Right renal pelvis (tissue), 4 donors: ENCODE results near the gene TEKT1. TPM values are rescaled to one million over a fixed set of nuclear protein-coding genes. Genes with fewer than 3 reads are reported as not detected.
"Not testable (repeated sequence)": the region's sequence is repeated elsewhere in the genome, so short reads cannot be mapped to it uniquely, and the experiment has no call there.

Source experiments
- DNase-seq, 4 donors: peaks; one replicate each; pipeline ENCODE4 v3.0.0-alpha.2; 2013; ENCODE audit warnings: low read depth in 4 of 4, low spot score in 3 of 4, missing footprints in 1 of 4
- polyA plus RNA-seq, 4 donors: library from polyadenylated mRNA; unstranded; fragments of 120-200 nt; gene quantifications; one replicate each; pipeline ENCODE4 v1.2.1, GENCODE V29; 2013; ENCODE audit not compliant: insufficient read length in 4 of 4

TEKT1 gene
- polyA plus RNA-seq, 4 donors: 0.42 to 0.97 (median 0.64) TPM

DNA sequence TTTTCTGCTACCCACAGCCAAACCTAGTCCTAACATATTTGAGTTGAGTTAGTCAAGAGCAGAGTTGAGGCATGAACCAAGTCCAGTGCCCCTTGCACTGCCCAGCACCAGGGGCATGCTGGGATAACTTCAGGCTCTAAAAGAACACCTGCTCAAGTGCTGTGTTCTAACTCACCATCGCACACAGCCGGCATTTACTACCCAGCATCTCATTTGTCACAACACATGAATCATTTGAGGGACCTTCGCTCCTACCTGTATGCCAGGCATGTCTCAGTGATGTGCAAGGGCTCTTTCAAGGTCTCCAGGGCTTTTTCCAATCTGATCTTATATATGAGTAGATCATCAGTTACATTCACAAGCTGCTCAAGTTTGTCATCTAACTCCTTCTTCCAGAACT is 12.6 kb downstream of the TEKT1 start:
- DNase-seq: no peak

DNA sequence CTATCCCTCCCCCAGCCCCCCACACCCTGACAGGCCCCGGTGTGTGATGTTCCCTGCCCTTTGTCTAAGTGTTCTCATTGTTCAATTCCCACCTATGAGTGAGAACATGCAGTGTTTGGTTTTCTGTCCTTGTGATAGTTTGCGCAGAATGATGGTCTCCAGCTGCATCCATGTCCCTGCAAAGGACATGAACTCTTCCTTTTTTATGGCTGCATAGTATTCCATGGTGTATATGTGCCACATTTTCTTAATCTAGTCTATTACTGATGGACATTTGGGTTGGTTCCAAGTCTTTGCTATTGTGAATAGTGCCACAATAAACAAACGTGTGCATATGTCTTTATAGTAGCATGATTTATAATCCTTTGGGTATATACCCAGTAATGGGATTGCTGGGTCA is 15.2 kb downstream of the TEKT1 start:
- DNase-seq: not testable (repeated sequence)

DNA sequence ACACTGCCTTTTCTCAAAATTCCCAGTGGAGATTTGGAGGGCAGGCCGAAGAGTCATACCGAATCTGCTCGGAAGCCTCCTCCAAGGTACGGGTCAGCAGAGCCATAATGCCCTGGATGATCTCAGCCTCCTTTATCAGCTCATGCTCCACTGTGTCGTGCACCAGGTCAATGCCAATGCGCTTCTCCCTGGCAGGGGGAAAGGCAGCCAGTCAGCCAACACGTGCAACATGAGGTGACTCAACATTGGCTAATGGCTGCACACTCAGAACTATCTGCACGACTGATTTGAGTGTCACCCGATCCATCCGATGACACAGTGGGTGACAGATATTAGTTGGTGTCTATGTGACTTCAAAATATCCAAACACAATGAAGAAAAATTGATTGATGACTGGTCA is 15.8 kb downstream of the TEKT1 start:
- DNase-seq: no peak

DNA sequence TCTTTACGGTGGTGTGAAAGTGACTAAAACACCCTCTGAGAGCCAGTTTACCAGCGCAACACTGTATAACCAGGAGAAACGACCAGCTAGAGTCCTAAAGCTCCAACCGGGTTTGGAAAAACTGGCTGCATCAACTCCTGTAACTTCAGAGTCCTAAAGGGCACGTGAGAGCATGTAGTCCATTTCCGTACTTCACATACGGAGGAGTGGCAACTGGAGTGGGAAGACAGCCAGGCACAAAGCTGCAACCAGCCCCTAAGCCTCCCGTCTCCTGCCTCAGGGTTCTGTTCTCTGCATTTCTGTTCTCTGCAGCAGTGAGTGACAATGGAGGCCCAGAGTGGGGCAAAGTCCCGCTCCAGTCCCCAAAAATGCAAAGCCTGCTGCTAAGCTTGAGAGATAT is 19.2 kb downstream of the TEKT1 start:
- DNase-seq: no peak

DNA sequence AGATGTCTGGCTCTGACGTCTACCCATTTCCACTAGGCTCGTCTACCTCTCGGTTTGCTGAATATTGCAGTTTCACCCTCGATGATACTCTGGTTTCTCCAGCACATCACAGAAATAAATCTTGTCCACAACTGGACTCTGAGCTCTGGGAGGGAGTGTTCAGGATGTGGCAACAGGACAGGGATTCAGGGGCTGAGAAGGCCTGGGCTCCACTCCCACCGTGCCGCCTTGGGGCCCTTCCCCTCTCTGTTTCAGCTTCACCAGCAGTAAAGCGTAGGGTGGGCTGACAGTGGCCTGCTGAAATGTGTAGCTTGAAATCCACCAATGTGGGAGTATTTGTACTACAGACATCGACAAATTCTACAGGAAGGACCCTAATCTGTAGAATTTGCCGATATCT is 20.0 kb downstream of the TEKT1 start:
- no peak for DNase-seq

DNA sequence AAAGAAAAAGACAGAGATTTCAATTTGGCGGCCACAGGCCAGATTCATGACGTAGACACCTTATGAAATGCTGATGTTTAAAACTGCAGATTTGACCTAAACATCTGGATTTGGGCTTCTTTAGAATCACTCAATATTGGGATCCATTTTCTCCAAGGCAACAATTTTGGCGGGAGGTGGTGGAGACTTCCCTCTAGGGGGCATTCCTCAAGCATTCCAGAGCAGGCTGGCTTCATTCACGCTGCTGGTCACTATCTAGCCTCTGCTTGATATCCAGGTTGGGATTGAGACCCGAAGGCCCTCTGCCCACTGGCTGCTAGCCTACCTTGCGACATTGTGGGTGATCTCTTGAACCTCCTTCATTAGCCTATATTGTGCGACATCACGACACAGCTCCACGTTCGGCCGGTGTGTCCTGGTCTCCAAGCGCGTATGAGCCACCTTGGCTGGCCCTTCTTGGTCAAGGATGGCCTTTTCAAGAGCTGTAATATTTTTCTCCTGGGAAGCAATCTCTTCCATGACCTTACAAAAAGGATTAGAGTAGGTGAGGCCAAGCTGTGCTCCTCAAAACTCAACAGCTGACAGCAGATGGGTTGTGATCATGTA is 31.0 kb downstream of the TEKT1 start:
- no peak for DNase-seq

DNA sequence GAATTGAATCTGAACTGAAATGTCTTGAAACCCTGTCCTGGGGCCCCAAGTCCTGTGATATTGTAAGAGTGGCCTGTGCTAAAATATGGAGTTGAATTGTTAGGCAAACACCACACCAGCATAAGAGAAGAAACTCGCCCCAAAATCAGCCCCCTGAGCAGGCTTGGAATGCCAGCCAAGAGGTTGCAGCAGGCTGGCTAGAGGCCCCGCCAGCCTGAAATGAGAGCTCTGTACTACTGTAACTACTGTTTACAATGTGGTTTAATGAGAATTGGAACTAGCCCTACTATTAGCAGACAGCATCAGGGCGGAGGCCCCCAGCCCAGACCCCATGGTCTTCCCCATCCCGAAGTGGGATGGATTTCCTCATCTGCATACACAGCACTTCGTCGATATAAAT is 31.8 kb downstream of the TEKT1 start:
- no peak for DNase-seq

DNA sequence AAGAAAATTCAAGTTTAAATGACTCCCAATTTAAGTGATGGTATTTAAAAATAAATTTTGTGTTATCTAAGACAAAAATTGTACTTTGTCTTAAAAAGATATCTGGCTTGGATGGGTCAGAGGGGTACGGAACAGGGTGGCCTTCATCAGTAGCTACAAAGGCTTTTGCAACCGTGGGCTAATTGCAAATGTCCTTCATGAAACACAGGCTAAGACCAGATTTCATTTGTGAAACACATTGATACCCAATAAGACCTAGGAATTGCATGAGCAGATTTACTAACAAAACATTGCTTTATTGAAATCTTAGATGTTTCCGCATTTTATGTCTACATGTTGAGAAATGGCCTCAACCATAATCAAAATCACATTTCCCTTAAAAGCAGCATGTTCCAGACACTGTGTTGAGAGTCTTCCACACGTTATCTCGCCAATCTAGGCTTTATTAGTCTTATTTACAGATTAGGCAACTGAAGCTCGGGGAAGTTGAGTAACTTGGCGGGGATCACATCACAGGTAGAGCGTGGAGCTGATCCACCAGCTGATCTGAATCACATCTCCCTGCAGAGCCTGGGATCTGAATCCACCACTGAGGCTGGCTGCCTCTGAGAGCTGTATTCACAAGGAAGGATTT is 33.7 kb downstream of the TEKT1 start:
- no peak for DNase-seq

DNA sequence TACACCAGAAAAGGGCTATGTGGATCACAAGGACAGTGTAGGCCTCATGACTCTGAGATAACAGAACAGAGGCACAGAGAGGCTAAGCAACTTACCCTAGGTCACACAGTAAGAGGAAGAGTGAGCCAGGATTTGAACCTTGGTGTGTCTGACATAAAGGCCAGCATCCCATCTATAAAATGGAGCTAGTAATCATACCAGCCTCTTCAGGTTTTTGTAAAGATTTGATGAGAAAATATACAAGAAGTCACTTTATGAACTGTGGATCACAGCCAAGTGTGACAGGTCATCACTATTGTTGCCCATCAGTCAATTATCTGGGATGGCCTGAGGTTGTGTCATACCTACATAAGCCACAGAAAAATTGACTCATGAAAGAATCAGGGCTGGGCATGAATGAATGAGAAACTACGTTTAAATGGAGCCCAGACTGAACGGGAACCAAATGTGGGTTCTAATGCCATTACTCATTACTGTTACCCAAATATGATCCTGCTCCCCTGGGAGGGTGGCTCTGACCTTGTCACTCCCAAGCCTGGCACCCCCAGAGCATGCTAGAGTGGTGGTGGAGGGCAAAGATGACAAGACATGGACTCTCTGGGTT is 34.5 kb downstream of the TEKT1 start:
- no peak for DNase-seq

DNA sequence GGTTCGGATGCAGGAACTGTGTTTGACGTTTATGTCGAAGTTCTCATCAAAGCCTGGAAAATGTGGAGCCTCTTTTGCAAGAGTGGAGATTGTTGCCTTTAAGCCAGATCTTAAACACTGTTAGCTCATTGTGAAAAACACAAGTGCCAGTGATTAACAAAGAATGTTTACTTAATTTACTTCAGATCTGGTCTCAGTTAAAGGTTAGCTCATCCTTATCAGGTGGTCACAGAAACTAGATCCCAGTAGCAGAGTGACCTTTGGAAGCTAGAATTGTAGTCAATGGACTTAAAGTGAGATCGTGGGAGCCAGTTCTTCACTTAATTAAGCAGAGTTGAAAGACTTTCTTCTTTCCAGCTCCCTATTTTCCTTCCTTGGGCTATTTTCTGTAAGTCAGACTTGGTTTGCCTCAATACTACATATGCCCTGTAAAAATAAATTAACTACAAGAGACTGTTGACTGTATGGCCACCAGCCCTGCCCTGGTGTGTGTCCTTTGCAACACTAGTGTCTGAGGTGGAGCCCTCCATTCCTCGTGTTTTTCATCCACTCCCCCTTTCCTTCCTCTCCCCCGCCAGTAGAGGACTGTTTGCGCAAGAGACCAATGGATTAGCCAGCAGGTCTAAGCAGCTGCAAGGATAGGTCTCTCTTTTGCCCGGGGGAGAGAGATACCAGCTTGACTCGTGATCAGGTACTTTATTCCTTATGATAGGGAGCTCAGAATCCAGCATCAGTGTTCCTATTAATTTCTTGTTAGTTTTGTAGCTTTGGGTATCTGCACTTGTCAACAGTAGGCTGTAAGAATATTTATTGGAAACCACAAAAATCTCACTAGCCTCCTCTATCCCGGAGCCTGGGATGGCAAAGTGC is 35.3 kb downstream of the TEKT1 start:
- DNase-seq: peak in 1 of 4 donors; percentile 5

DNA sequence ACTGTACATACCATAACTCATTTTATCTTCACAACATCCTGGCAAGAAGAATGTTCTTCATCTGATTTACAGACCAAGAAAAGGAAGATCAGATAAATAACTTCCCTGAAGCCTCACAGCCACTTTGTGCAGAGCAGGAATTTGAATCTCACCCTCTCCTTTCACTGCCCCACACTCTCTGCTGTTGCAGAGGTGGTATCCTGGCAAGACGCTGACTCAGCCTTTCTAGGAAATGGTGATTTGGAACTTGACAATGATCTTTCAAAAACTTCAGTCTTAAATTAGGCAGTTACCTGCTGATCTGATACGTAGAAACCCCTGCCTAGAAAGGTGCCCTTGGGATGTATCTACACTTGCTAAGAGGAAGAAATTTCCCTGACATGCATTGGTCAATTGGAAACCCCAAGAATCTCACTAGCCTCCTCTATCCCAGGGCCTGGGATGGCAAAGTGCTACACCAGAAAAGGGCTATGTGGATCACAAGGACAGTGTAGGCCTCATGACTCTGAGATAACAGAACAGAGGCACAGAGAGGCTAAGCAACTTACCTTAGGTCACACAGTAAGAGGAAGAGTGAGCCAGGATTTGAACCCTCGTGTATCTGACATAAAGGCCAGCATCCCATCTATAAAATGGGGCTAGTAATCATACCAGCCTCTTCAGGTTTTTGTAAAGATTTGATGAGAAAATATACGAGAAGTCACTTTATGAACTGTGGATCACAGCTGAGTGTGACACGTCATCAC is 37.6 kb downstream of the TEKT1 start:
- DNase-seq: no peak

DNA sequence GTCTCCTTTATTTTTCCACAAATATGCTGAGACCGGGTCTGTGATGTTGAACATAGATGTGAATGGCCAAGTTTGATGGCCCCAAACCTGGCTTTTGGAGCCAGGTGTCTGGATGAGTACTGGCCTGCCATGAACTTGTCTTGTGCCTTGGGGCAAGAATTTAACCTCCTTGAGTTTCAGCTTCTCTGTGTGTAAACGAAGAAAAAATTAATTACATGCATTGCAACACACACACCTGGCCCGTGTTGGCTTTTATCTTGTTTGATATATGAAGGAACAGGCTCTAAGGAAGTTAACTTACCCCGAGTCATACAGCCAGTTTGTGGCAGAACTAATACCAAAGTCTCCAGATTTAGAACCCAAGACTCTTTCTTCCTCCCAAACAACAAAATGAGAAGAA is 42.4 kb downstream of the TEKT1 start:
- DNase-seq: no peak

DNA sequence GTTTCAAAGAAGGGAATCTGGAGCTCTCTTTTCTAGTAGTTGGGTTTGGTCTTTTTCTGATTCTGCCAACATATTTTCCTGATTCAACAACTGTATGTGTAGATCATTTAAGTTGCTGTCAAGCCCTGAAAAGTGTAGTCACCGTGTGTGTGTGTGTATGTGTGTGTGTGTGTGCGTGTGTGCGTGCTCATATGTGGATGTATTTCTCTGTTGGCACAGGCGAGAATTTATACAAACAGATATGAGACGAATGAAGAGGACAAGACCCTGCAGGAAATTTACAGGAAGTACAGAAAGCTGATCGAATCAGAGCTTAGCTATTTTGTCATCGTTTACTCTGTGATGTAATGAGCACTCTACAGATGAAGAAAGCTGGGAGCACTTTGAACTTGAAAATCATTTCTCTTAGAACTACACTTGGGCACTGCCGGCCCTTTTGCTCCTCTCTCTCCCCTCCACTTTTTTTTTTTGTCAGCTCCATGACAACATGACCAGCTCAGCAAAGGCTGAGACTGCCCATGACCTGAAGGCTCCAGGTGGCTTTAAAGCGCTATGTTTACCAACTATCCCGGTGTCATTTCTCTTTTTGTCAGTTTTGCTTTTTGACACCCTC is 44.3 kb downstream of the TEKT1 start:
- DNase-seq: no peak

DNA sequence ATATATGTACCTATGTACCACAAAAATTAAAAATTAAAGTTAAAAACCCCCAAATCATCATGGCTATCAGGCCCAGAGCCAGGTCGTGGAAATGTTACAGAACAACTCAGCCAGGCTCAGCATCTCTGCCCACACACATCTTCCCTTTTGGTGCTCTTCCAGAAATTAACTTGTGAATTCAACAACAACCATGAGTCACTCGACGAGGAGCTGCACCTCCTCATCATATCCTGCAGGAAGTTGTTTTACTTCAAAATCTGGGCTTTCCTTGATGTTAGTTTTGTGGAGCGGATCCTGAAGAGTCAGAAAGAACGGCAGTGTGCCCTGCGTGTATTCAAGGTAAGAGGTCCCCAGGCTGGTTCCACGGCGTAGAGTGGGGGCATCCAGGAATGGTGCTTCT is 44.9 kb downstream of the TEKT1 start:
- DNase-seq: no peak

DNA sequence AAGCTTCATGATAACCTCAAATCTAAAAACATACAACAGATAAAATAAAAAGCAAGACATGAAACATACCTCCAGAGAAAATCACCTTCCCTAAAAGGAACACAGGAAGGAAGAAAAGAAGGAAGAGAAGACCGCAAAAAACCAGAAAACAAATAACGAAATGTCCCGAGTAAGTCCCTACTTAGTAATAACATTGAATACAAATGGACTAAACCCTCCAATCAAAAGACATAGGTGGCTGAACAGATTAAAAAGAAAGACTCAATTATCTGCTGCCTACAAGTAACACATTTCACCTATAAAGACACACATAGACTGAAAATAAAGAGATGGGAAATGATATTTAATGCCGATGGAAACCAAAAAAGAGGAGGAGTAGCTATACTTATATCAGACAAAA is 49.3 kb downstream of the TEKT1 start:
- no peak for DNase-seq

DNA sequence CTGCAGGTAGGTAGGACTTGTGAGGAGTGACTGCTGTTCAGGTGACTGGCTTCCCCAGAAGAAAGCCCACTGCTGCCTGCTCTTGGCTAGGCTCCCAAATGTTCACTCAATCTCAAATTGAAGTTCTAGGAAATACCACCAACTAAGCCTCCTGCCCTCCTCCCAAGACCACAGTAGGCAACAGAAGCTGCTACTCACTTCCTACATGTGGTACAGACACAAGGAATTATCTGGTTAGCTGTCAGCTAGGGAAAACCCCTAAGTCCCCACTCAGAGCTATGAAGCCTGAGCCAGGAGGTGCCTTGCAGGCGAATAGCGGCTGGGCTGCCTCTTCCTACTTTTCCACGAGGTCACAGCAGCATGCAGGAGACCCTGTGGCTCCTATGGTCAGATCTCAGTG is 50.6 kb downstream of the TEKT1 start:
- no peak for DNase-seq

DNA sequence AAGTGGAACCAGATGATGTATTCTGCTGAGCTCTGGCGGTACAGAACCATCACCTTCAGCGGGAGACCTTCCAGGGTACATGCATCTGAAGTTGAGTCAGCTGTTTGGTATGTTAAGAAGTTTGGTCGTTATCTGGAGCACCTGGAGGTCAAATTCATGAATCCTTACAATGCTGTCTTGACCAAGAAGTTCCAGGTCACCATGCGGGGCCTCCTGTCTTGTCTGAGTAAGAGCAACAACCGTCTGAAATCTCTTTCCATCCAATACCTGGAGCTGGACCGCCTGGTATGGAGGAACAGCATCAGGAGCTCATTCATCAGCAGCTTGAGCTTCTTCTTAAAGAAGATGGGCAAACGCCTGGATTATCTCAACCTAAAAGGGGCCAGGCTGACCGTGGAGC is 51.5 kb downstream of the TEKT1 start:
- no peak for DNase-seq

DNA sequence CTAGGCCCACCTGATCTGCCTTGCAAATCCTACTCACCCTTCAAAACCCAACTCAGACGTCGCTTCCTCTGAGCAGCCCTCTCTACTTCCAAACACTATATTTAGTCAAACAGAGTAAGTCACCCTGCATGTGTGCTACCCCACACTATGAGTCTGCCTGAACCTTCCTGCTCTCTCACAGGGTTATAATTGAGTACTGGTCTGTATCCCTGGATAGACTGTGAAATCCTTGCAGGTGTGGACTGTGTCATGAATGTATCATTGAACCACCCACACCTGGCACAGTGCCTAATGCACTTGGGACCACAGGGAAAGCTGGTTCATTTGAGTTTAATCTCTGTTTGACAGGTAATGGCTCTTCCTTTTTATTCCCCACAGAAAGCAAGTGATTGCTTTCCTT is 52.1 kb downstream of the TEKT1 start:
- no peak for DNase-seq

DNA sequence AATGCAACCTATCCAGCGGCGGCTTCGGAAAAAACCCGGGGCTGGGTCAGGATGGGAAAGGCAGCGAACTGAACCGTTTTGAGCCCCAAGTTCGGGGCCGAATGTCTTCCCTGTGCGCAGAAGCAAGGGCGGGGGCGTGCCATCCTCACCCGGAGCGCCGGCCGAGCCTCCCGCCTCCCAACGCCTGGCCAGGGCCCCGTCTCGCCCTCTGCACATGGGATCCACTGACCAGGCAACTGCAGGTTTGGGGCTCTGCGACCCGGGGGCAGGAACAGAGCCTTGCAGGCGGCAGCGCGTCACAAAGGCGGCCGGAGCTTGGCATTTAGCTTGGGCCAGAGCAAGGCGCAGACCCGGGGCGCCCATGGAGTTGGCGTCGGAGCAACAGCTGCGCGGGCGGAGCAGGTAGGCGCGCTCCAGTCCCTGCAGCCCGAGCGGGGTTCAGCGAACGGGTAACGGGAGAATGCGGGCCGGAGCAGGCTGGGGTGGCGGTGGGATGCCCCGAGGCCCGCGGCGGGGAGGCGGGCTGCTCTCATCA is 55.6 kb downstream of the TEKT1 start, which contains the start of gene FBXO39:
TSS of gene FBXO39 (plus strand) at position 345 of the 535 bp plus-strand sequence. CDS start 3,654 bp downstream, outside the sequence.
- no peak for DNase-seq

DNA sequence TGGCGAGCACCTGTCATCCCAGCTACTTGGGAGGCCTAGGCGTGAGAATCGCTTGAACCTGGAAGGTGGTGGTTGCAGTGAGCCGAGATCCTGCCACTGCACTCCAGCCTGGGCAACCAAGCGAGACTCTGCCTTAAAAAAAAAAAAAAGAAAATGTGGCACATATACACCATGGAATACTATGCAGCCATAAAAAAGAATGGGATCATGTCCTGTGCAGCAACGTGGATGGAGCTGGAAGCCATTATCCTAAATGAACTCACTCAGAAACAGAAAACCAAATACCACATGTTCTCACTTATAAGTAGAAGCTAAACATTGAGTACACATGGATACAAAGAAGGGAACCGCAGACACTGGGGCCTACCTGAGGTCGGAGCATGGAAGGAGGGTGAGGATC is 56.6 kb downstream of the TEKT1 start:
- DNase-seq: not testable (repeated sequence)
